Raji (cell line): ENCODE data around the gene TBX6.
A peak's percentile ranks its signal among the peaks of the same experiment; 100 is the strongest.

ENCODE experiments used
- POLR2A ChIP-seq: IDR thresholded peaks from 2 replicates; pipeline ENCODE4 v1.6.1; 2011; ENCODE audit warnings: low read depth, low read length, control low read depth; ENCODE audit not compliant: insufficient read depth

TBX6 gene

DNA sequence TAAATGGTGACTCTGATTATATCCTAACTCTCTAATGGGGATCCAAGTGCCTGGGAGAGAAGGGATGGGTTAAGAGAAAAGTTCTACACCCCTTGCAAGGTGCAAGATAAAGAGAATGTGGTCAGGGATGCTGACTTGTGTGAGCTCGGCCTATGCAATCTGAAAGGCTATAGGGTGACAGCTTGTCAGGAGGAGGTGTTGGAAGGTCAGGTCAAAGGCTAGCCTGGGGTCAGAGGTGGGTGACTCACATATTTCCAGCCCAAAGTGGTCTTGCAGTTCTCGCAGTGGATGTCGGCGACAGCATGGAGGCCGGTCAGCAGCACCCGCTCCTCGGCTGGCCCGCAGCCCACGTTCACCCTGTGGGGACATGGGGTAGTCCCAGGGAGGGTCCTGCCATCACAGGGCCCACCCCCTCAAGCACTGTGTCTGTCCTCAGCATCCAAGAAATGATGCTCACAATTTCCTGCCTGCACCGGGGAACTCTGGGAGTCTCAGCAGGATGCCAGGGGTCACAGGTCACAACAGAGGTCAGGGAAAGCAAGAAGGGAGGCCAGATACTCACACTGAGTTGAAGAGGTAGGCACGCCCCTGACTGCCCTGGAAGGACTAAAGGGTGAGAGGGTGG lies 2.9 kb upstream of the TBX6 start:
- no peak for TF ChIP-seq POLR2A

- peak; percentile 58 for TF ChIP-seq POLR2A
Observed at GRCh38 chr16:30092373-30093010, 768 bp upstream of the TBX6 start.

GRCh38 chr16:30090610-30091331 lies 953 bp downstream of the TBX6 start:
- TF ChIP-seq POLR2A = no peak

- no peak for TF ChIP-seq POLR2A
Observed at GRCh38 chr16:30088832-30089624, 2.7 kb downstream of the TBX6 start.

- no peak for TF ChIP-seq POLR2A
Observed at GRCh38 chr16:30088237-30088831, 3.4 kb downstream of the TBX6 start.

- no peak for TF ChIP-seq POLR2A
Observed at GRCh38 chr16:30087181-30087898, 4.4 kb downstream of the TBX6 start.

DNA sequence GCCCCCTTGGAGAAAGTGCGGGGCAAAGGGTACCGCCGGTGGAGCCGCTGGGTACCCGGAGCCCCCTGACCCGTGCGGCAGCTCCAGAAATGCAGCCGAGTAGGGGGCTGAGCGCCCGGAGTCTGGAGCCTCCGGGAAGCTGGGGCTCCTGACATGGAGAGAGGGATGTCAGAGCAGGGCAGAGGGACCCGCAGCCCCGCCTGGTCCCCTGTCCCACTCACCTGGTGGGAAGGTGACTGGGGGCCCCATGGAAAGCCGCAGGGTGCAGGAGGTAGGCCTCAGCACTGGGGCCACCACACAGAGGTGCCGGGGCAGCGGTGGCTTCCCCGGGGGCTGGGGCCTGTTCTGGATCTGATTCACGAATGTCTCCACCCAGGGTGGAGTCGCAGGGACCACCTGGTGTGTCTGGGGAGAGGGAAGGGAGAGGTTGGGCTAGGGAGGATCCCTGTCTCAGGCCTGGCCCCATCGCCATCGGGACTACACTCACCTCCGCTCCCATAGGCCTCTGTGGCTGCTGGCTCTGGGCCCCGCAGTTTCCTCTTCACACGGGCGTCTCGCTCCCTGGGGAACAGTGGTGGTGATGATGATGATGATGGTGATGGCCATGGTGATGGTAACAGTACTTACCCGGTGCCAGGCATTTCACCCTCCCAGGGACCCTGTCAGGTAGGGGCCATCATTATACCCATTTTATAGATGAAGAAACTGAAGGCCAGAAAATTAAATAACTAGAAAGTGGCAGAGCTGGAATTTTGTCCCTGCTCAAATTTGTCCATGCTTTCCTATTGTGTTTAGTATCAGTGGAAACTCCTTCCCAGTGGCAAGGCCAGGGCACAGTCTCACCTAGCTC lies 5.2 kb downstream of the TBX6 start:
- TF ChIP-seq POLR2A = no peak

DNA sequence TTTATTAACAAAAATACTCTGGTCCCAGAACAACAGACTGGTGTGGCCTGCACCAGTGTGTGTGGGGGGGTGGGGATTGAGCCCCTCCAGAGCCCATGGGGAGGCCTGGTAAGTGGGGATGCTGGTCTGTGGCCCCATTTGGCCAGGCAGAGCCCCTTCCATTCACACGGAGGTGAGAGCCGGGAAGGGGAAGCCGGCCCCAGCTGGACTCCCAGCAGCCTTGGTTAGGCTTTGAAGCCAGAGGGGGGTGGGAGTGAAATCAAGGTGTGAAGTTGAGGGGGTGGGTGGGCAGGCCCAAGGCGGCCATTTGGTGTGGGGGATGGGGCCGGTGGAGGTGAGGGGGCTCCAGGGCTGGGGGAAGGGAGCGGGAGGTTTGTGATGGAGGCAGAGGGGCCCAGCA lies 5.9 kb downstream of the TBX6 start:
- TF ChIP-seq POLR2A = no peak

DNA sequence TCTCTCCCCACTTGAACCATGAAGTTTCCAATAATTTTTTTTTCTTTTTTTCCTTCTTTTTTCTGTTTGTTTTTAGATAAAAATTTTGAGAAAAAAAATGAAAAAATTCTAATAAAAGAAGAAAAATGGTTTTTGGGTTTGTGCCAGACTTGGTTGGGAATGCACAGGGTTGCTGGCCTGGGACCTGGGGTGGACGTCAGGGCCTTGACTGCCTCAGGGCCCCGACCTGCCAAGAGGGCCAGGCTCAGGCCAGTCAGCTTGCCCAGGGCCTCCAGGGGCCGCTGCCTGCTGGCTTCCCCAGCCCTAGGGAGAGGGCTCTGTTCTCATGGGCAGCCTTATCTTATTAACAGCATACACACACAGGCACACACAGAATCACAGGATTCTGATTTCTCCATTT lies 6.5 kb downstream of the TBX6 start:
- no peak for TF ChIP-seq POLR2A

GRCh38 chr16:30084816-30085159 lies 6.9 kb downstream of the TBX6 start:
- TF ChIP-seq POLR2A = no peak

DNA sequence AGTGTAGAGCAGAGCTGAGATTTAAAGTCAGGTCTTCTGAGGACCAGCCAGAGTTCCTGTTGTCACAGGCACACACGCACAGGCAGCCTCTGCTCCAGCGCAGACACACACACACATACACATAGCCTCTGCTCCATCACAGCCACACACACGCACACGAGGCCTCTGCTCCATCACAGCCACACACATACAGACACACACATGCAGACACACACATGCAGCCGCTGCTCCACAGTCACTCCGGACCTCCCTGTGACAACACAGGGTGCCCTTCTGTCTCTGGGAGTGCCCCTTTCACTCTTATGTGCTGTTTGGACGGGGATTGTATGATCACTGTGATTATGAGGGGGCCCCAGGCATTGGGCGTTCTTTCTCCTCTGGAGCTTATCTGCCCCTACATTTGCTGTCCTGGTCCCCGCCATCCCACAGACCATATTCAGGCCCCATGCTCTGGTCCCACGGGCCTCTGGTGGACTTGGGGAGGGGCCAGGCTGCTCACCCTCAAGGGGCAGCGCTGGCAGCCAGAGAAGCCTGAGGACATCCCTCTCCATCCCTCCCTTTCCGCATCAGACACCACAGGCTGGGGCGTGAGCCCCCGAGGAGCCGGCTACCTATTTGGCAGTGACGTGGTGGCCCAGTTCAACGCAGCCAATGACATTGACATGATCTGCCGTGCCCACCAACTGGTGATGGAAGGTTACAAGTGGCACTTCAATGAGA lies 7.5 kb downstream of the TBX6 start:
- no peak for TF ChIP-seq POLR2A

- no peak for TF ChIP-seq POLR2A
Observed at GRCh38 chr16:30083216-30084055, 8.3 kb downstream of the TBX6 start.
